Osteocyte (in vitro differentiated cells): ENCODE results near the gene FBXO42. TPM values are rescaled to one million over a fixed set of nuclear protein-coding genes. Genes with fewer than 3 reads are reported as not detected.
"Not testable (repeated sequence)": the region's sequence is repeated elsewhere in the genome, so short reads cannot be mapped to it uniquely, and the experiment has no call there.

Experiments used
- DNase-seq: peaks from one replicate; pipeline ENCODE4 v3.0.0; 2021; ENCODE audit warnings: mixed read lengths; ENCODE audit not compliant: unreplicated experiment; ENCODE audit errors: extremely low spot score
- H3K27ac Mint-ChIP-seq: one replicate; pipeline ENCODE4 v1.8.0; 2021; ENCODE audit warnings: mild to moderate bottlenecking, mixed read lengths; ENCODE audit not compliant: unreplicated experiment
- H3K27me3 Mint-ChIP-seq: one replicate; pipeline ENCODE4 v1.8.0; 2021; ENCODE audit warnings: mixed read lengths; ENCODE audit not compliant: unreplicated experiment
- H3K36me3 Mint-ChIP-seq: one replicate; pipeline ENCODE4 v1.8.0; 2021; ENCODE audit warnings: mixed read lengths; ENCODE audit not compliant: unreplicated experiment
- H3K4me1 Mint-ChIP-seq: one replicate; pipeline ENCODE4 v1.8.0; 2021; ENCODE audit warnings: mixed read lengths; ENCODE audit not compliant: unreplicated experiment
- H3K4me3 Mint-ChIP-seq: one replicate; pipeline ENCODE4 v1.8.0; 2021; ENCODE audit warnings: mild to moderate bottlenecking, moderate library complexity, mixed read lengths; ENCODE audit not compliant: unreplicated experiment
- H3K9me3 Mint-ChIP-seq: one replicate; pipeline ENCODE4 v1.8.0; 2021; ENCODE audit warnings: mixed read lengths; ENCODE audit not compliant: unreplicated experiment
- total RNA-seq: library from RNA; stranded (reverse); gene quantifications from 2 replicates; pipeline ENCODE4 v1.2.1, GENCODE V29; 2021
- TF ChIP-seq, protein P1 (sequence below): fragments of 200-600 bp; sonication (generic); IDR thresholded peaks from 2 replicates; pipeline ENCODE4 v1.5.0; 2021; ENCODE audit warnings: antibody characterized with exemption, mild to moderate bottlenecking, moderate library complexity

Gene FBXO42
- total RNA-seq, 1 donor from 2014 or later: 22.2 TPM

GRCh38 chr1:16352842-16353535, 709 bp upstream of the FBXO42 start:
- Mint-ChIP-seq H3K4me1 (peaks cover 34% of the 10 kb centered on the region), H3K4me3 (peak overlapping the region; percentile 95), H3K9me3 (no peaks in the 10 kb centered on the region), H3K36me3 (no peaks in the 10 kb centered on the region), H3K27me3 (no peaks in the 10 kb centered on the region), H3K27ac (peak overlapping the region; percentile 92)
- TF ChIP-seq, protein P1, sequence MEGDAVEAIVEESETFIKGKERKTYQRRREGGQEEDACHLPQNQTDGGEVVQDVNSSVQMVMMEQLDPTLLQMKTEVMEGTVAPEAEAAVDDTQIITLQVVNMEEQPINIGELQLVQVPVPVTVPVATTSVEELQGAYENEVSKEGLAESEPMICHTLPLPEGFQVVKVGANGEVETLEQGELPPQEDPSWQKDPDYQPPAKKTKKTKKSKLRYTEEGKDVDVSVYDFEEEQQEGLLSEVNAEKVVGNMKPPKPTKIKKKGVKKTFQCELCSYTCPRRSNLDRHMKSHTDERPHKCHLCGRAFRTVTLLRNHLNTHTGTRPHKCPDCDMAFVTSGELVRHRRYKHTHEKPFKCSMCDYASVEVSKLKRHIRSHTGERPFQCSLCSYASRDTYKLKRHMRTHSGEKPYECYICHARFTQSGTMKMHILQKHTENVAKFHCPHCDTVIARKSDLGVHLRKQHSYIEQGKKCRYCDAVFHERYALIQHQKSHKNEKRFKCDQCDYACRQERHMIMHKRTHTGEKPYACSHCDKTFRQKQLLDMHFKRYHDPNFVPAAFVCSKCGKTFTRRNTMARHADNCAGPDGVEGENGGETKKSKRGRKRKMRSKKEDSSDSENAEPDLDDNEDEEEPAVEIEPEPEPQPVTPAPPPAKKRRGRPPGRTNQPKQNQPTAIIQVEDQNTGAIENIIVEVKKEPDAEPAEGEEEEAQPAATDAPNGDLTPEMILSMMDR: no peak
- DNase-seq: no peak

DNA sequence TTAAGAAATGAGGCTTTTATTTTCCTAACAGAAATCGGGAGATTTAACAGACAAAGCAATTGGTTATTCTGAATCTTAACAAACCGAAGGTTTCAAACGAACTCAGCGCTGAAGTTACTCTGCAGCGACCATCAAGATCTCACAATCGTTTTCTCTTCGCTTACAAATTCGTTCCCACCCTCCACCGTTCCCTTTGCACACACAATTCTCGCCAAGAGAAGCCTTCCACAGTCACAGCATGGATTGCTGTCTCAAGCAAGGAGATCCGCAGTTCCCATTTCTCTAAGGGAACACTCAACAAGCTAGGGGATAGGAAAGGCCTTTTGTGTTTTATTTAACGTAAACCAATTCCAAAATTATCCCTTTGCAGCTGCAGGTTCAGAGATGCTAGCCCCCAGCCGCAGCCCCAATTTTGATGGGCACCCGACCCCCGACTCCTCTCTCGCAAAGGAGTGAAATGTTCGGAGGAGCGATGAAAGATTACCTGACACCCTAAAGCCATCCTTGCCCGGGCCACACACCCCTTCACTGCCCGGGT, 755 bp downstream of the FBXO42 start:
- no peak for DNase-seq
- Mint-ChIP-seq H3K27me3 (no peaks in the 10 kb centered on the region), H3K36me3 (no peaks in the 10 kb centered on the region), H3K27ac (peak overlapping the region; percentile 89), H3K4me1 (peaks cover 34% of the 10 kb centered on the region), H3K4me3 (peak overlapping the region; percentile 95), H3K9me3 (no peaks in the 10 kb centered on the region)
- TF ChIP-seq, protein P1: no peak

DNA sequence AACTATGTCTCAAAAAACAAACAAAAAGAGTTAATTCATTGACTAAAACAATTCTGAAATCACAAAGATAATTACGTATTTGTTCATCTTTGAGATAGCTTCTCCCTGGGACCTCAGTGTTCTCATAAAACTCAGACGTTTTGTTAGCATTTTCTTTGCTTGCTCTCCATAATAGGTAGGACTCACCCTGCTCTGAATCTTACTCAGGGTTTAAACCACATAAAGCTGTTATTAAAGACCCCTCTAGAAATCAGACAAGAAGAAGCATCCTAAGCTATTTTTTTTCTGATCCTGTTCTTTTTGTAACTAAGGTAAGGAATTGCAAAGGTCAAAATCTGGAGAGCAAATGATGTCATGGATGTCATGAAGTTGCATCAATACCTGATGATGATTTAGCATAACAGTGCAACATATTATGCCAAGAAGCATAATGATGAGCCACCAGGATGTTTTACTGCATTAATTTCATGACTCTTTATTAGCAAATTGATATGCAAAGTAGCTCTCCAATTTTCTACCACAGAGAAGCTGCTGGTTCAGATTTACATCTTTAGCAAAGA, 2.4 kb downstream of the FBXO42 start:
- no peaks in the 10 kb centered on the region for H3K9me3 Mint-ChIP-seq
- no peaks in the 10 kb centered on the region for H3K36me3 Mint-ChIP-seq
- TF ChIP-seq, protein P1: no peak
- H3K27ac Mint-ChIP-seq: peak overlapping the region; percentile 57
- peak overlapping the region; percentile 95 for H3K4me3 Mint-ChIP-seq
- no peak for DNase-seq
- H3K27me3 Mint-ChIP-seq: no peaks in the 10 kb centered on the region
- H3K4me1 Mint-ChIP-seq: peaks cover 38% of the 10 kb centered on the region

DNA sequence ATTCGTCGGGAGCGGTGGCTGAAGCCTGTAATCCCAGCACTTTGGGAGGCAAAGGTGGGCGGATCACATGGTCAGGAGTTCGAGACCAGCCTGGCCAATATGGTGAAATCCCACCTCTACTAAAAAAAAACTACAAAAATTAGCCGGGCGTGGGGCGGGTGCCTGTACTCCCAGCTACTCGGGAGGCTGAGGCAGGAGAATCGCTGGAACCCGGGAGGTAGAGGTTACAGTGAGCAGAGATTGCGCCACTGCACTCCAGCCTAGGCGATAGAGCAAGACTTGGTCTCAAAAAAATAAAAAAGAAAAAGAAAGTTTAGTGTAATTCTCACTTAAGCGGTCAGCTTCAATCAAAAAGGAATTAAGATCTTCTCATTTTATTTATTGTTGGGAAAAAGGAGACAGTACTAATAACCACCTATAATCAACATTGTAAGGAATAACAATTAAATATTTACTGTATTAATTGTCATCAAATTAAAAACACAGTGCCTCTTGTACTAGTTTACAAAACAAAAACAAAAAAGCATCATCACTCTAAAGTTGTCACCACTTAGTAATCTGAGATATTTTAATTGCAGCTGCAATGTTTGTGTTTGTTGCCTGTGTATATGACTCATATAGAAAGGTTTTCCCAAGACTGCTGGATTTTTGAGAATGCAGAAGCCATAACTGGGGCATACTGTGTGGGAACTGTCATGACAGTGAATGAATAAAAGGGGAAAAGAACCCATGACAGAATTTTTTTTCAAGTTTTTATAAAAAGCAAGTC, 3.7 kb downstream of the FBXO42 start:
- TF ChIP-seq, protein P1: no peak
- Mint-ChIP-seq H3K27ac (peak overlapping the region; percentile 69), H3K4me3 (no peak overlapping the region), H3K9me3 (no peaks in the 10 kb centered on the region), H3K36me3 (no peaks in the 10 kb centered on the region), H3K27me3 (no peaks in the 10 kb centered on the region), H3K4me1 (peaks cover 38% of the 10 kb centered on the region)
- DNase-seq: no peak

DNA sequence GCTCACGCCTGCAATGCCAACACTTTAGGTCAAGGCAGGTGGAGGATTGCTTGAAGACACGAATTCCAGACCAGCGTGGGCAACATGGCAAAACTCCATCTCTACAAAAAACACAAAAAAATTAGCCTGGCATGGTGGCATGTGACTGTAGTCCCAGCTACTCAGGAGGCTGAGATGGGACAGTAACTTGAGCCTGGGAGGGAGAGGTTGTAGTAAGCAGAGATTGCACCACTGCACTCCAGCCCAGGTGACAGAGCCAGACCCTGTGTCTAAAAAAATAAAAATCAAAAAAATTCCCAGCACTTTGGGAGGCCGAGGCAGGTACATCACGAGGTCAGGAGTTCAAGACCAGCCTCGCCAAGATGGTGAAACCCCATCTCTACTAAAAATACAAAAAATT, 9.0 kb downstream of the FBXO42 start:
- peaks cover 13% of the 10 kb centered on the region for H3K4me1 Mint-ChIP-seq
- H3K4me3 Mint-ChIP-seq, H3K27me3 Mint-ChIP-seq, H3K27ac Mint-ChIP-seq, H3K9me3 Mint-ChIP-seq, DNase-seq, H3K36me3 Mint-ChIP-seq: not testable (repeated sequence)
